SK-N-SH (cell line): ENCODE results near the gene ADD1.

Source experiments
- CTCF ChIP-seq: fragments of 200-600 bp; sonication (generic); IDR thresholded peaks from 2 replicates; pipeline ENCODE4 v1.6.1; 2017; ENCODE audit warnings: antibody characterized with exemption, mild to moderate bottlenecking, moderate library complexity
- MAX ChIP-seq: IDR thresholded peaks from 2 replicates; pipeline ENCODE4 v1.4.0; 2012; ENCODE audit warnings: low read depth
- POLR2AphosphoS5 ChIP-seq: IDR thresholded peaks from 2 replicates; pipeline ENCODE4 v1.6.1; 2012; ENCODE audit warnings: low read depth, low read length
- TCF12 ChIP-seq: IDR thresholded peaks from 2 replicates; pipeline ENCODE4 v1.4.0; 2012
- YY1 ChIP-seq: IDR thresholded peaks from 2 replicates; pipeline ENCODE4 v1.4.0; 2012; ENCODE audit warnings: low read depth, mild to moderate bottlenecking
- ZBTB33 ChIP-seq: IDR thresholded peaks from 2 replicates; pipeline ENCODE4 v1.4.0; 2012; ENCODE audit warnings: low read depth, borderline replicate concordance

- TF ChIP-seq CTCF (no peak), MAX (no peak), ZBTB33 (no peak), POLR2AphosphoS5 (no peak), YY1 (no peak), TCF12 (no peak)
Measured at GRCh38 chr4:2902126-2902525, 58.5 kb downstream of the ADD1 start.
